ENCODE measurements around the gene TMEM18.

Gene TMEM18

GRCh38 chr2:624551-625347 is 52.5 kb downstream of the TMEM18 start:
- no peak for TF ChIP-seq CTCF (IDR thresholded peaks at IDR 0.05; ENCODE audit: low read depth, low read length, missing control alignments)
- in situ Hi-C loops (cut with HindIII; ENCODE audit: low pct_ligation_motif_present, low sequenced_read_pairs), result no loop called here
- H3K36me3 ChIP-seq (replicated peaks), result no peaks in the 10 kb centered on the region
- no peak overlapping the region for H3K4me3 ChIP-seq (ENCODE audit: low read depth, low read length)
- DNase-seq, result no peak
- no peak overlapping the region for H3K27ac ChIP-seq
- H3K27me3 ChIP-seq (replicated peaks), result no peaks in the 10 kb centered on the region

DNA sequence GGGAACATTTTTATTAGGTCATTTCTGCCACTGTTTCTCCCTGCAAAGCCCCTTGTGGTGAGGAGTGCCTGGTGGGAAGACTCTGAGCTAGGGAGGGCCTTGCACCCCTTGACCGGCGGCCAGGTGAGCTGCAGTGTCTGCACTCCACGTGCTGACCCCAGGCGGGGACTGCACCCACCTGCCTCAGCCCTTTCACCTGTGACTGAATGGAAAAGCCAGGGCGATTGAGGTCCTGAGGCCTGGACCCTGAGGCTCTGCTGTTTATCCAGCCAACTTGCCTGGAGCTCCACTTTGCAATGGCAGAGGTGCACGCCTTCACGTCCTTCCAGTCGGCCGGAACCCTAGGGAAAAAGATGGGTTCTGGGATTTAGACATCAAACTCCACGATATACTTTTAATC is 53.1 kb downstream of the TMEM18 start:
- no peak for TF ChIP-seq CTCF (IDR thresholded peaks at IDR 0.05; ENCODE audit: low read depth, low read length, missing control alignments)
- Histone ChIP-seq H3K36me3 (replicated peaks) (no peaks in the 10 kb centered on the region), H3K4me3 (ENCODE audit: low read depth, low read length) (no peak overlapping the region), H3K27ac (no peak overlapping the region), H3K27me3 (replicated peaks) (no peaks in the 10 kb centered on the region)
- DNase-seq, result no peak
- in situ Hi-C loops (cut with HindIII; ENCODE audit: low pct_ligation_motif_present, low sequenced_read_pairs), result no loop called here

DNA sequence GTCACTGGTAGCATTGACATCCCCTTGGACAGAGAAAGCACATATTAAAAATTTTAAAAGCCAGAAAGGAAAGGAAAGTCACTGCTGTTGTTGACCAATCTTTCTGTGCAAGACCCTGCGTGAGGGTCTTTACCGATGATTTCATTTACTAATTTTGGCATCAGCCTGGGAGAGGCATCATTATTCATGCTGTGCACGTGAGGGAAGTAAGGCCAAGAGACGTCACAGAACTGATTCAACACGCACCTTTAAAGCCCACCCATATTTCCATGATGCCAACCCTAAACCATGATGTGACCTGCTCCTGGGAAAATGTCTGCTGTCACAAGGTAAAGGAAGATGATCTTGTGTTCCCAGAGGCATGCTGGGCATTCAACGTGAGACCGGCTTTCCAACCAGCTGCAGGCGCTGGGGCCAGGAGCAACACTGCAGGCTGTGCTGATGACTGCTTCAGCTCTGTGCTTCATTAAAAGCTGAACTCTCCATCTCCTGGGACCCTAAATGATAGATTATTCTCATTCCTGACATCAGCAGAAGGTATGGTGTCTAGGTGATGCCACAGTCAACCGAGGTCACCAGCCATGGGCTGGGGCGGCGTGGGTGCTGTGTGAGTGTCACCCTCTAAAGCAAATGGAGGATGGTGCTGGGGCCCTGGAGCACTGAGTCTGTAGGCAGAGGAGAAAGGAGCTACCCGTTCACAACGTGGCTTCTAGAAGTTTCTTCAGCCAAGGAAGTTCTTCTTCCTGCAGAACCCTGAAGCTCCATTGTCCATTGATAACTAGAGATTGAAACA is 53.9 kb downstream of the TMEM18 start:
- no peak overlapping the region for H3K4me3 ChIP-seq (ENCODE audit: low read depth, low read length)
- no peak for TF ChIP-seq CTCF (IDR thresholded peaks at IDR 0.05; ENCODE audit: low read depth, low read length, missing control alignments)
- no peak overlapping the region for H3K27ac ChIP-seq
- no peak for DNase-seq
- in situ Hi-C loops (cut with HindIII; ENCODE audit: low pct_ligation_motif_present, low sequenced_read_pairs), result no loop called here
- no peaks in the 10 kb centered on the region for H3K27me3 ChIP-seq (replicated peaks)
- H3K36me3 ChIP-seq (replicated peaks), result no peaks in the 10 kb centered on the region

GRCh38 chr2:622357-622756 is 54.8 kb downstream of the TMEM18 start:
- no peak overlapping the region for H3K27ac ChIP-seq

GRCh38 chr2:621303-622099 is 55.7 kb downstream of the TMEM18 start:
- Histone ChIP-seq H3K27ac (no peak overlapping the region), H3K27me3 (replicated peaks) (no peaks in the 10 kb centered on the region), H3K36me3 (replicated peaks) (no peaks in the 10 kb centered on the region), H3K4me3 (ENCODE audit: low read depth, low read length) (no peak overlapping the region)
- no peak for TF ChIP-seq CTCF (IDR thresholded peaks at IDR 0.05; ENCODE audit: low read depth, low read length, missing control alignments)
- no peak for DNase-seq
- in situ Hi-C loops (cut with HindIII; ENCODE audit: low pct_ligation_motif_present, low sequenced_read_pairs), result no loop called here

More at GRCh38 chr2:622357-622756, 54.8 kb downstream of the TMEM18 start:
- no peaks in the 10 kb centered on the region for H3K36me3 ChIP-seq (replicated peaks)
- no peaks in the 10 kb centered on the region for H3K27me3 ChIP-seq (replicated peaks)
- H3K4me3 ChIP-seq (ENCODE audit: low read depth, low read length), result no peak overlapping the region
- DNase-seq, result no peak
- in situ Hi-C loops (cut with HindIII; ENCODE audit: low pct_ligation_motif_present, low sequenced_read_pairs), result no loop called here
- no peak for TF ChIP-seq CTCF (IDR thresholded peaks at IDR 0.05; ENCODE audit: low read depth, low read length, missing control alignments)
